ENCODE measurements around the gene HMG20A. TPM values are rescaled to one million over a fixed set of nuclear protein-coding genes. Genes with fewer than 3 reads are reported as not detected.

Gene HMG20A
- total and polyA plus RNA-seq, 9 of the 15 experiments (the other 6 are each of a cell fraction or from before 2014, with no cell fraction given), result 25.0 to 68.1 (median 38.9) TPM

GRCh38 chr15:77440378-77440999 lies 19.8 kb downstream of the HMG20A start:
- DNase-seq (ENCODE audit: extremely low read depth in 1 of 4, low spot score in 3 of 4) (no peak), ATAC-seq (no peak), FAIRE-seq (no peak)
- in situ Hi-C loops (cut with MboI), result no loop called here
- intact Hi-C loops (cut with micrococcal nuclease), result no loop called here
- Histone ChIP-seq H3K4me2 (ENCODE audit: insufficient read depth, low read length) (no peak overlapping the region), H3K9me1 (ENCODE audit: control insufficient read depth, insufficient read depth, low read length) (no peaks in the 10 kb centered on the region), H3K4me3 (no peak overlapping the region), H3K4me1 (replicated peaks in 1 of 2; ENCODE audit: control insufficient read depth in 2 of 2, insufficient read depth in 2 of 2, low read length in 2 of 2) (no peaks in the 10 kb centered on the region), H4K20me1 (replicated peaks; ENCODE audit: control insufficient read depth, insufficient read depth, low read length) (no peaks in the 10 kb centered on the region), H3K27me3 (ENCODE audit: control insufficient read depth in 2 of 2, insufficient read depth in 2 of 2, low read length in 2 of 2) (no peaks in the 10 kb centered on the region), H3K27ac (ENCODE audit: extremely low read depth, low read depth, low read length) (no peak overlapping the region), H2AFZ (ENCODE audit: low read depth, low read length) (no peak overlapping the region), H3K79me2 (ENCODE audit: control insufficient read depth, insufficient read depth, low read length) (peaks cover 38% of the 10 kb centered on the region; the same call in 2 of the 3 replicates), H3K9me3 (replicated peaks; ENCODE audit: control insufficient read depth, insufficient read depth, low read depth, low read length) (no peaks in the 10 kb centered on the region), H3K9ac (ENCODE audit: insufficient read depth in 1 of 2, low read depth in 2 of 2, low read length in 2 of 2) (no peak overlapping the region), H3K36me3 (ENCODE audit: control insufficient read depth, insufficient read depth, low read length) (no peaks in the 10 kb centered on the region)
- ChIA-PET CTCF (ENCODE audit: low intra/inter-chr PET ratio) (no interaction called here), POLR2A (interaction anchor here (1.0 kb wide), 1 partner anchor 18 kb away, joined by 5 read pairs; no protein-coding TSS in a partner anchor)
- no TSS peak for BruUV-seq (replicated peaks)
- no peak for TF ChIP-seq MEF2A (IDR thresholded peaks at IDR 0.05; ENCODE audit: control insufficient read depth, low read depth, low read length)
- no peak for TF ChIP-seq GATAD2B (IDR thresholded peaks at IDR 0.05; ENCODE audit: borderline replicate concordance)
- TF ChIP-seq DEAF1 (CRISPR knock-in tag; IDR thresholded peaks at IDR 0.05), result no peak
- TF ChIP-seq SMARCC2 (IDR thresholded peaks at IDR 0.05; ENCODE audit: low read depth), result no peak
- TF ChIP-seq GABPA (tag; conservative IDR thresholded peaks at IDR 0.05; ENCODE audit: low read depth), result no peak
- TF ChIP-seq RAD51 (IDR thresholded peaks at IDR 0.05; ENCODE audit: borderline replicate concordance, low read depth), result no peak
- TF ChIP-seq AFF1 (IDR thresholded peaks at IDR 0.05; ENCODE audit: low read depth in 1 of 2, partially characterized antibody in 2 of 2), result no peak
- TF ChIP-seq ZNF668 (CRISPR knock-in tag; IDR thresholded peaks at IDR 0.05), result no peak
- TF ChIP-seq POLR2AphosphoS2 (IDR thresholded peaks at IDR 0.05; ENCODE audit: low read length), result no peak
- TF ChIP-seq TRIM25 (IDR thresholded peaks at IDR 0.05; ENCODE audit: borderline replicate concordance), result no peak
- WGBS (ENCODE audit: insufficient coverage, low coverage, missing lambda C conversion rate), result 83% methylated on average over 3 of the region's 3 CpGs
